ENCODE data around the gene EIF4G1.

Gene EIF4G1

GRCh38 chr3:184380185-184380626 lies 65.8 kb downstream of the EIF4G1 start:
- H3K4me3 ChIP-seq (ENCODE audit: low read length): no peak overlapping the region
- DNase-seq (ENCODE audit: low read depth): peak; percentile 44
- no peak for TF ChIP-seq CTCF (IDR thresholded peaks at IDR 0.05; ENCODE audit: insufficient read depth, low read depth, low read length, missing control alignments)

DNA sequence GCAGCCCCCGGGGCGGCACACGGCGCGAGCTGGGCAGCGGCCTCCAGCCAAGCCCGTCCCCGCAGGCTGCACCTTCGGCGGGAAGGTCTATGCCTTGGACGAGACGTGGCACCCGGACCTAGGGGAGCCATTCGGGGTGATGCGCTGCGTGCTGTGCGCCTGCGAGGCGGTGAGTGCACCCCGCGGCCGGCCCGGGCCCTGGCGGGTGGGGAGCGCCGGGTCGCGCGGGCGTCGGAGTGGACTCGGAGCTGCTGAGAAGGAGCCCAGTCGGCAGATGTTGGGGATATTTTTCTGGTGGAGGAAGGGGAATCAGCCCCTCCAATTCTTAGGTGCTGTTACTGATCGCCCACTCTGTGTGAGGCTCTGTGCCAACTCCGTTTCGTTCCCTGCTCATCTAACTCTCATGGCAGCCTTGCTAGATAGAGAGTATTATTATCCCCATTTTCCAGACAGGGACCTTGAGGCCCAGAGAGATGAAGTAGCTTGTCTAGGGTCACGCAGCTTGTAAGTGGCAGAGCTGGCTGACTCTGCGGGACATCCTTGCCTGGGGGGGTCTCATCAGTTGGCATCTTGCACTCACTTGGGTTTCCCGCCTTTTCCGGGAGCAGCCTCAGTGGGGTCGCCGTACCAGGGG lies 66.3 kb downstream of the EIF4G1 start:
- DNase-seq (ENCODE audit: low read depth): no peak
- no peak for TF ChIP-seq CTCF (IDR thresholded peaks at IDR 0.05; ENCODE audit: insufficient read depth, low read depth, low read length, missing control alignments)
- H3K4me3 ChIP-seq (ENCODE audit: low read length): no peak overlapping the region

DNA sequence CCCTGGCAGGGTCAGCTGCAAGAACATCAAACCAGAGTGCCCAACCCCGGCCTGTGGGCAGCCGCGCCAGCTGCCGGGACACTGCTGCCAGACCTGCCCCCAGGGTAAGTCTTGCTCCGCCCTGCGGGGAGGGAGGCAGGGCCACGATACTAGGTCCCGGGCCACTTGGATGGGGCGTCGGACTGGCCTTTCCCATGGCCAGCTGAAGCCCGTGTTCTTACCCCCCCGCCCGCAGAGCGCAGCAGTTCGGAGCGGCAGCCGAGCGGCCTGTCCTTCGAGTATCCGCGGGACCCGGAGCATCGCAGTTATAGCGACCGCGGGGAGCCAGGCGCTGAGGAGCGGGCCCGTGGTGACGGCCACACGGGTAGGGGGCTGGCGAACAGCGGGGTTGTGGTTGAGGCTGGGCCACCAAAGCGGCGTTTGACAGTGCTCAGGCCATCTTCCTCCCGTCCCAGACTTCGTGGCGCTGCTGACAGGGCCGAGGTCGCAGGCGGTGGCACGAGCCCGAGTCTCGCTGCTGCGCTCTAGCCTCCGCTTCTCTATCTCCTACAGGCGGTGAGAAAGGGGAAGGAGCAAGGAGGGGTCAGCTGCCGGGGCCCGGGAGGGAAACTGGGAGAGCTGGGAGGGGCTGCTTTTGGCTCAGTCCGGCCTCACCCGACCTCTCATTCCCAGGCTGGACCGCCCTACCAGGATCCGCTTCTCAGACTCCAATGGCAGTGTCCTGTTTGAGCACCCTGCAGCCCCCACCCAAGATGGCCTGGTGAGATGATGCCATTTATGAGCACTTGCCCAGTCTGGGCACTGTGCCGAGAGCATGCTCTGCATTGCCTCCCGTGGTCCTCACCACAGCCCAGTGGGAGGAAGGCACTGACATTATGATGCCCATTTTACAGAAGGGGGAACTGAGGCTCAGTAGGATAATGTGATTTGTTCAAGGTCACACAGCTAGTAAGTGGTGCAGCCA lies 67.1 kb downstream of the EIF4G1 start:
- DNase-seq (ENCODE audit: low read depth): no peak
- no peak overlapping the region for H3K4me3 ChIP-seq (ENCODE audit: low read length)

GRCh38 chr3:184382326-184383032 lies 68.1 kb downstream of the EIF4G1 start:
- no peak overlapping the region for H3K4me3 ChIP-seq (ENCODE audit: low read length)
- no peak for DNase-seq (ENCODE audit: low read depth)
- TF ChIP-seq CTCF (IDR thresholded peaks at IDR 0.05; ENCODE audit: insufficient read depth, low read depth, low read length, missing control alignments): no peak

More for the DNA sequence above, 67.1 kb downstream of the EIF4G1 start:
- no peak for TF ChIP-seq CTCF (IDR thresholded peaks at IDR 0.05; ENCODE audit: insufficient read depth, low read depth, low read length, missing control alignments)

- no peak overlapping the region for H3K4me3 ChIP-seq (ENCODE audit: low read length)
- TF ChIP-seq CTCF (IDR thresholded peaks at IDR 0.05; ENCODE audit: insufficient read depth, low read depth, low read length, missing control alignments): no peak
- DNase-seq (ENCODE audit: low read depth): no peak
Measured at GRCh38 chr3:184383033-184383740, 68.8 kb downstream of the EIF4G1 start.

GRCh38 chr3:184384342-184384741 lies 69.9 kb downstream of the EIF4G1 start:
- DNase-seq (ENCODE audit: low read depth): no peak
- H3K4me3 ChIP-seq (ENCODE audit: low read length): no peak overlapping the region
- no peak for TF ChIP-seq CTCF (IDR thresholded peaks at IDR 0.05; ENCODE audit: insufficient read depth, low read depth, low read length, missing control alignments)
